CD14-positive monocyte (primary cell): Measurements from ENCODE around the gene KIF20A. TPM values are rescaled to one million over a fixed set of nuclear protein-coding genes. Genes with fewer than 3 reads are reported as not detected.
"Not testable (repeated sequence)": the region's sequence is repeated elsewhere in the genome, so short reads cannot be mapped to it uniquely, and the experiment has no call there.

Source experiments
- DNase-seq, 3 donors: peaks; one replicate each; pipeline ENCODE4 v3.0.0-alpha.2; 2011 to 2022
- H2AFZ ChIP-seq: 2 replicates; pipeline ENCODE4 v1.6.0; 2012; ENCODE audit warnings: mild to moderate bottlenecking, low read depth, low read length, inconsistent platforms; ENCODE audit not compliant: insufficient read depth, poor library complexity, severe bottlenecking
- H3K27ac ChIP-seq, 2 donors: 1 replicate in 1 of 2; 2 replicates in 1 of 2; pipeline ENCODE4 v1.5.1; 2012 to 2013; ENCODE audit warnings: low read length in 2 of 2, control low read depth in 1 of 2, inconsistent platforms in 1 of 2, low read depth in 1 of 2, mild to moderate bottlenecking in 1 of 2
- H3K27me3 ChIP-seq, 2 donors: one replicate each; pipeline versions ENCODE4 v1.6.0 to v1.6.1; 2011 to 2013; ENCODE audit warnings: low read length in 2 of 2; ENCODE audit not compliant: control insufficient read depth in 2 of 2, insufficient read depth in 2 of 2
- H3K36me3 ChIP-seq, 2 donors: replicated peaks in 1 of 2; 1 replicate in 1 of 2; 2 replicates in 1 of 2; pipeline versions ENCODE4 v1.5.1 to v1.6.1; 2012 to 2013; ENCODE audit warnings: low read length in 2 of 2, control low read depth in 1 of 2, inconsistent platforms in 1 of 2, mild to moderate bottlenecking in 1 of 2; ENCODE audit not compliant: insufficient read depth in 2 of 2, control insufficient read depth in 1 of 2
- H3K4me1 ChIP-seq, 2 donors: 1 replicate in 1 of 2; 2 replicates in 1 of 2; pipeline versions ENCODE4 v1.5.1 to v1.6.1; 2012 to 2013; ENCODE audit warnings: low read length in 2 of 2, control low read depth in 1 of 2, inconsistent platforms in 1 of 2, mild to moderate bottlenecking in 1 of 2, moderate library complexity in 1 of 2; ENCODE audit not compliant: insufficient read depth in 2 of 2, control insufficient read depth in 1 of 2
- H3K4me2 ChIP-seq: replicated peaks from 2 replicates; pipeline ENCODE3; 2012; ENCODE audit warnings: low read length, moderate library complexity, mild to moderate bottlenecking; ENCODE audit not compliant: poor library complexity, severe bottlenecking; ENCODE audit errors: extremely low read depth
- H3K4me3 ChIP-seq, 3 experiments: fragments of 200-600 bp in 1 of 3; sonication (generic) in 1 of 3; replicated peaks in 1 of 3; 1 replicate in 2 of 3; 2 replicates in 1 of 3; pipeline ENCODE4 v1.5.1; 2011 to 2013; ENCODE audit warnings: low read length in 3 of 3, mild to moderate bottlenecking in 3 of 3, control low read depth in 2 of 3, low read depth in 2 of 3, inconsistent platforms in 1 of 3, moderate library complexity in 1 of 3
- H3K79me2 ChIP-seq: 2 replicates; pipeline ENCODE4 v1.6.0; 2012; ENCODE audit warnings: mild to moderate bottlenecking, control low read depth, inconsistent platforms, low read length, moderate library complexity; ENCODE audit not compliant: insufficient read depth
- H3K9ac ChIP-seq: 2 replicates; pipeline ENCODE4 v1.6.0; 2017; ENCODE audit warnings: low read length, mild to moderate bottlenecking; ENCODE audit not compliant: insufficient read depth, poor library complexity, severe bottlenecking
- H3K9me3 ChIP-seq, 2 donors: replicated peaks in 1 of 2; 1 replicate in 1 of 2; 2 replicates in 1 of 2; pipeline versions ENCODE4 v1.5.1 to v1.6.1; 2012 to 2013; ENCODE audit warnings: low read length in 2 of 2, control low read depth in 1 of 2; ENCODE audit not compliant: control insufficient read depth in 1 of 2, insufficient read depth in 1 of 2
- H4K20me1 ChIP-seq: 2 replicates; pipeline ENCODE4 v1.6.0; 2012; ENCODE audit warnings: mild to moderate bottlenecking, low read length, control low read depth, moderate library complexity; ENCODE audit not compliant: insufficient read depth
- H3K27ac Mint-ChIP-seq, 7 donors: one replicate each; pipeline ENCODE4 v1.8.0; 2020; ENCODE audit warnings: mild to moderate bottlenecking in 7 of 7, mixed read lengths in 7 of 7, moderate library complexity in 6 of 7, inconsistent platforms in 2 of 7
- H3K27me3 Mint-ChIP-seq, 3 donors: one replicate each; pipeline ENCODE4 v1.8.0; 2021 to 2022; ENCODE audit warnings: low read depth in 3 of 3, mild to moderate bottlenecking in 3 of 3, mixed read lengths in 3 of 3, moderate library complexity in 3 of 3, inconsistent platforms in 1 of 3
- H3K36me3 Mint-ChIP-seq, 2 donors: one replicate each; pipeline ENCODE4 v1.8.0; 2020; ENCODE audit warnings: mixed read lengths in 2 of 2, inconsistent platforms in 1 of 2, mild to moderate bottlenecking in 1 of 2
- H3K4me1 Mint-ChIP-seq: one replicate; pipeline ENCODE4 v1.8.0; 2020; ENCODE audit warnings: mild to moderate bottlenecking, mixed read lengths
- H3K4me3 Mint-ChIP-seq, 2 donors: one replicate each; pipeline ENCODE4 v1.8.0; 2020; ENCODE audit warnings: mild to moderate bottlenecking in 2 of 2, mixed read lengths in 2 of 2, moderate library complexity in 1 of 2
- H3K9me3 Mint-ChIP-seq, 7 donors: one replicate each; pipeline ENCODE4 v1.8.0; 2020 to 2022; ENCODE audit warnings: mixed read lengths in 7 of 7, mild to moderate bottlenecking in 6 of 7, moderate library complexity in 6 of 7, inconsistent platforms in 2 of 7
- WGBS: methylation state at CpG from one replicate; pipeline ENCODE4 v1.1.5; 2013; ENCODE audit warnings: missing lambda C conversion rate; ENCODE audit not compliant: insufficient coverage; 5-methylcytosine and 5-hydroxymethylcytosine counted together
- intact Hi-C, 2 donors: fragments of 100-400 bp; cut with micrococcal nuclease; formaldehyde crosslinking; loops; one replicate each; pipeline versions ENCODE4 v1.15.0 to v1.15.1; 2023
- polyA plus RNA-seq, 3 donors: library from polyadenylated mRNA; depleted of rRNA in 1 of 3; unstranded in 2 of 3; stranded (reverse) in 1 of 3; fragments of 300-500 nt in 2 of 3; fragments of >200 nt in 1 of 3; fragmentation: Illumina TruSeq in 2 of 3; gene quantifications; 1 replicate in 2 of 3; 2 replicates in 1 of 3; pipeline ENCODE4 v1.2.3, GENCODE V29; 2012 to 2021
- TF ChIP-seq, protein P1 (sequence below): fragments of 200-600 bp; IDR thresholded peaks from one replicate; pipeline ENCODE4 v1.8.0; 2022; ENCODE audit warnings: antibody characterized with exemption, mild to moderate bottlenecking

Gene KIF20A
- polyA plus RNA-seq, 3 donors, result not detected

DNA sequence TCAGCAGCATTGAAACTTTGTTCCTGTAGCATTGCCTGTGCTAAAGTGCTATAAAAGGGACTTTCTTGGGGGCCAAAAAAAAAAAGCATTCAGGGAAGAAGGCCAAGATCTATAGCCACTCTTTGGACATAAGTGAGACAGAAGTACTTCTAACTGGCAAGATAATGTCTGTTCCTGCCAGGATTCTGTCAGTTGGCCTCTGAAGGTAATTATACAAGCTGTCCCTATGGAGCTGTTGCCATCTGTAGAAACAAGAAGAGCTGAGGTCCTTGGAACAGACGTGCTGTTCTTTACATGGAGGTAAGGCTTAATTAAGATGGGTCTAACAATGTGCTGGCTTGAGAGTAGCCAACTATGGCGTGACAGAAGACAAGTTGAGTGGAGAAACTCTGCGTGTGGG, 9.7 kb downstream of the KIF20A start:
- no peak overlapping the region for H3K9ac ChIP-seq
- intact Hi-C loops, result loop anchor here in 1 of 2 donors (10.0 kb wide), 1 partner anchor 226 kb away; no protein-coding TSS in a partner anchor
- no peak overlapping the region for H3K27ac Mint-ChIP-seq
- no peak overlapping the region for H2AFZ ChIP-seq
- no peak for DNase-seq
- H3K36me3 ChIP-seq, result peaks cover 78 to 100% of the 10 kb centered on the region in 2 donors
- no peak overlapping the region for H3K4me3 ChIP-seq
- peaks cover 6 to 7% of the 10 kb centered on the region in 2 donors for H3K4me1 ChIP-seq
- H3K79me2 ChIP-seq, result no peaks in the 10 kb centered on the region
- no peaks in the 10 kb centered on the region for H4K20me1 ChIP-seq
- peaks cover 78 to 94% of the 10 kb centered on the region in 2 donors for H3K36me3 Mint-ChIP-seq
- TF ChIP-seq, protein P1, sequence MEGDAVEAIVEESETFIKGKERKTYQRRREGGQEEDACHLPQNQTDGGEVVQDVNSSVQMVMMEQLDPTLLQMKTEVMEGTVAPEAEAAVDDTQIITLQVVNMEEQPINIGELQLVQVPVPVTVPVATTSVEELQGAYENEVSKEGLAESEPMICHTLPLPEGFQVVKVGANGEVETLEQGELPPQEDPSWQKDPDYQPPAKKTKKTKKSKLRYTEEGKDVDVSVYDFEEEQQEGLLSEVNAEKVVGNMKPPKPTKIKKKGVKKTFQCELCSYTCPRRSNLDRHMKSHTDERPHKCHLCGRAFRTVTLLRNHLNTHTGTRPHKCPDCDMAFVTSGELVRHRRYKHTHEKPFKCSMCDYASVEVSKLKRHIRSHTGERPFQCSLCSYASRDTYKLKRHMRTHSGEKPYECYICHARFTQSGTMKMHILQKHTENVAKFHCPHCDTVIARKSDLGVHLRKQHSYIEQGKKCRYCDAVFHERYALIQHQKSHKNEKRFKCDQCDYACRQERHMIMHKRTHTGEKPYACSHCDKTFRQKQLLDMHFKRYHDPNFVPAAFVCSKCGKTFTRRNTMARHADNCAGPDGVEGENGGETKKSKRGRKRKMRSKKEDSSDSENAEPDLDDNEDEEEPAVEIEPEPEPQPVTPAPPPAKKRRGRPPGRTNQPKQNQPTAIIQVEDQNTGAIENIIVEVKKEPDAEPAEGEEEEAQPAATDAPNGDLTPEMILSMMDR, result no peak
- H3K4me1 Mint-ChIP-seq, result peaks cover 14% of the 10 kb centered on the region
- no peak overlapping the region for H3K27ac ChIP-seq
- H3K4me3 Mint-ChIP-seq, result no peak overlapping the region
- H3K27me3 Mint-ChIP-seq, result peaks cover 0 to 2% (median 2%) of the 10 kb centered on the region in 3 donors
- H3K4me2 ChIP-seq, result no peak overlapping the region
- no peaks in the 10 kb centered on the region for H3K9me3 ChIP-seq
- H3K9me3 Mint-ChIP-seq, result no peaks in the 10 kb centered on the region
- no peaks in the 10 kb centered on the region for H3K27me3 ChIP-seq
- 93% methylated on average over 2 of the region's 3 CpGs for WGBS

DNA sequence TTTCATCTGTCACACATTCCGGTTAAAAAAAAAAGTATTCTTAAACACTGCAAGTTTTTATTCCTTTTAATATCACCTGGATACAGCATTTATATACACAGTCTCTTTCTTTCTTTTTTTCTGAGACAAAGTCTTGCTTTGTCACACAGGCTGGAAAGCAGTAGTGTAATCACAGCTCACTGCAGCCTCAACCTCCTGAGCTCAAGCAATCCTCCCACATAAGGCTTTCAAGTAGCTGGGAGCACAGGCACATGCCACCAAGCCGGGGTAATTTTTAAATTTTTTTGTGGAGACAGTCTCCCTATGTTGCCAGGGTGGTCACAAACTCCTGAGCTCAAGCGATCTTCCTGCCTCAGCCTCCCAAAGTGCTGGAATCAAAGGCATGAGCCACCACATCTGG, 13.9 kb downstream of the KIF20A start:
- H3K9me3 ChIP-seq, result no peaks in the 10 kb centered on the region
- H3K79me2 ChIP-seq, result no peaks in the 10 kb centered on the region
- no peaks in the 10 kb centered on the region for H3K27me3 ChIP-seq
- no peak overlapping the region for H3K27ac ChIP-seq
- Mint-ChIP-seq H3K4me3 (no peak overlapping the region), H3K36me3 (peaks cover 61 to 83% of the 10 kb centered on the region in 2 donors), H3K9me3 (no peaks in the 10 kb centered on the region), H3K27me3 (peaks cover 0 to 2% (median 0%) of the 10 kb centered on the region in 3 donors), H3K27ac (peak overlapping the region in 1 of 7 donors; percentile 61), H3K4me1 (no peaks in the 10 kb centered on the region)
- no peaks in the 10 kb centered on the region for H3K4me1 ChIP-seq
- no peak overlapping the region for H3K4me3 ChIP-seq
- 83% methylated on average over 2 of the region's 3 CpGs for WGBS
- H3K36me3 ChIP-seq, result peaks cover 72 to 83% of the 10 kb centered on the region in 2 donors
- no peak for DNase-seq
- no peak overlapping the region for H2AFZ ChIP-seq
- intact Hi-C loops, result no loop called here
- TF ChIP-seq, protein P1, result no peak
- H3K4me2 ChIP-seq, result no peak overlapping the region
- H3K9ac ChIP-seq, result no peak overlapping the region
- no peaks in the 10 kb centered on the region for H4K20me1 ChIP-seq

DNA sequence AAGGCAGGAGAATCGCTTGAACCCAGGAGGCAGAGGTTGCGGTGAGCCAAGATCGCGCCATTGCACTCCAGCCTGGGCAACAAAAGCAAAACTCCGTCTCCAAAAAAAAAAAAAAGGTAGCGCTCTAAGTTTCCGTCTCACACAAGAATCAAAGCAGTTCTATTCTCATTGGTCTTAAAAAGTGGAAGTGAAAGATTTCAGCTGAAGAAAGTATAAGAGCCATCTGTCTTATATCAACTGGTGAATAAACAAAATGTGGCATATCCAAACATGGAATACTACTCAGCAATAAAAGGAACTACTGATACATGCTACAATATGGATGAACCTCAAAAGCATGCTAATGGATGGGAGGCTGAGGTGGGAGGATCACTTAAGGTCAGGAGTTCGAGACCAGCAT, 14.9 kb downstream of the KIF20A start:
- H3K4me3 ChIP-seq, H4K20me1 ChIP-seq, H3K79me2 ChIP-seq, H3K9ac ChIP-seq, H2AFZ ChIP-seq, H3K27ac Mint-ChIP-seq, intact Hi-C loops, H3K4me3 Mint-ChIP-seq, DNase-seq, H3K4me1 ChIP-seq, H3K27me3 Mint-ChIP-seq, H3K4me1 Mint-ChIP-seq, H3K27me3 ChIP-seq, H3K9me3 ChIP-seq, H3K27ac ChIP-seq, H3K4me2 ChIP-seq, H3K9me3 Mint-ChIP-seq: not testable (repeated sequence)
- H3K36me3 Mint-ChIP-seq, result peaks cover 60 to 83% of the 10 kb centered on the region in 2 donors
- H3K36me3 ChIP-seq, result peaks cover 72 to 83% of the 10 kb centered on the region in 2 donors
- WGBS, result no CpG with 5 or more reads among the region's 8 CpGs
